HG02759 (cell line): ENCODE results near the gene GTF2H4.
"Not testable (repeated sequence)": the region's sequence is repeated elsewhere in the genome, so short reads cannot be mapped to it uniquely, and the experiment has no call there.

Experiments used
- ATAC-seq: cut with Tn5 transposase; IDR thresholded peaks from one replicate; pipeline ENCODE4 v1.9.1; 2021; ENCODE audit warnings: mild to moderate bottlenecking, moderate library complexity; ENCODE audit not compliant: unreplicated experiment

The GTF2H4 gene

DNA sequence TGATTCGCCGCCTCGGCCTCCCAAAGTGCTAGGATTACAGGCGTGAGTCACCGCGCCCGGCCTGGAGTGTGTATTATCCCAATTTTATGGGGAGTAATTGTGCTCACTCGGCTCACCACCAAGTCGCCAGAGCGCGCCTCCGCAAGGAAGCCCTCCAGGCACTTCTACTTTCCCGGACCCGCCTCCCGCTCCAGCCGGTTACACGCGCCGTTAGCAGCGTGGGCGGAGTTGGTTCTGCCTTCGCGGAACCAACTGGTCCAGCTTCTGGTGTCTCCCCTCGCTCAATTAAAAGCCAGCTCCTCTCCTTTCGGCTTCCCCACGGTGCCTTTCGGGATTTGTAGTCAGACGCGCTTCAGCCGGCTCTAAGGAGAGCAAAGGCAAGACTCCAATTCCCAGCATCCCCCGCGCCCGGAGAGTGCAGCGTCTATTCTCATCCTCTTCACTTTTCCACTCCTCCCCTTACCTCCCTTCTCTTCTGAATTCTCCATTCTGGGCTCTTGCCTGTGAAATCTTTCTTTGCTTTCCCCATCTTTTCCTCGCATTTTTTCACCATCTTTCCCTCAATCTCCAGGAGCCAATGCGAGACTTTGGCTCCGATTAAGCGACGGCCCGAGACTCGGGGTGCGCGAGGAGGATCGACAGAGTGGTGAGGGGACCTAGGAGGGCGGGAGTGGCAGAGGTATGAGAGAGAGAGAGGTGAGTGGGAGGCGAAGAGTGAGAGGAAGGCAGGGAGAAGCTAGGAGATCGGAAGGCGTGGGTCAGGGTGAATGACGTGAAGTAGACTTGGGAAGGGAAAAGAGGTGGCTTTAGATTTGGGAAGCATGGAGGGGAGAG, at the start of gene GTF2H4:
Gene GTF2H4, plus strand, starts transcription at position 450 of the 834 bp plus-strand sequence.
- peak; percentile 96 for ATAC-seq

DNA sequence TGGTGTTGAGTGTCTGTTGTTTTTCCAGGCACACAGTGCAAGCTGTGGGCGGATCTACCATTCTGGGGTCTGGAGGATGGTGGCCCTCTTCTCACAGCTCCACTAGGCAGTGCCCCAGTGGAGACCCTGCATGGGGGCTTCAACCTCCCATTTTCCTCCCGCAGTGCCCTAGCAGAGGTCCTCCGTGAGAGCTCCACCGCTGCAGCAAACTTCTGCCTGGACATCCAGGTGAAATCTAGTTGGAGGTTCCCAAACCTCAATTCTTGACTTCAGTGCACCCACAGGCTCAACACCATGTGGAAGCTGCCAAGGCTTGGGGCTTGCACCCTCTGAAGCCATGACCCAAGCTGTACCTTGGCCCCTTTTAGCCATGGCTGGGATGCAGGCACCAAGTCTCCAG, 48.3 kb upstream of the GTF2H4 start:
- ATAC-seq: not testable (repeated sequence)

DNA sequence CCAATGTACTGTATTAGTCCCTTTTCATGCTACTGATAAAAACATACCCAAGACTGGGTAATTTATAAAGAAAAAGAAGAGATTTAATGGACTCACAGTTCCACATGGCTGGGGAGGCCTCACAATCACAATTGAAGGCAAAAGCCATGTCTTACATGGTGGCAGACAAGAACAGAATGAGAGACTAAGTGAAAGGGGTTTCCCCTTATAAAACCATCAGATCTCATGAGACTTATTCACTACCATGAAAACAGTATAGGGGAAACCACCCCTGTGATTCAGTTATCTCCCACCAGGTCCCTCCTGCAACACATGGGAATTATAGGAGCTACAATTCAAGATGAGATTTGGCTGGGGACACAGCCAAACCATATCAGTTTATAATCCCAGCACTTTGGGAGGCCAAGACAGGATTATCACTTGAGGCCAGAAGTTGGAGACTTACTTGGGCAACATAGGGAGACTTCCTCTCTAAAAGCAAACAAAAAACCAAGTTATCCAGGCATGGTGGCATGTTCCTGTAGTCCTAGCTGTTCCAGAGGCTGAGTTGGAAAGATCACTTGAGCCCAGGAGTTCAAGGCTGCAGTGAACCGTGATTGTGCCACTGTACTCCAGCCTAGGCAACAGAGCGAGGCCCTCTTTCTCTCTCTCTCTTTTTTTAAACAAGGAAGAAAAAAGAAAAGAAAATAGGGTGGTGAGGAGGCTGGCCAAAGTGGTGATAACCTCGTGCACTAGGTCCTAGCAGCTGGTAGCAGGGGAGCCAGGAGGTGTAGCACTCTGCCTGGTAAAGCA, 46.6 kb upstream of the GTF2H4 start:
- no peak for ATAC-seq

DNA sequence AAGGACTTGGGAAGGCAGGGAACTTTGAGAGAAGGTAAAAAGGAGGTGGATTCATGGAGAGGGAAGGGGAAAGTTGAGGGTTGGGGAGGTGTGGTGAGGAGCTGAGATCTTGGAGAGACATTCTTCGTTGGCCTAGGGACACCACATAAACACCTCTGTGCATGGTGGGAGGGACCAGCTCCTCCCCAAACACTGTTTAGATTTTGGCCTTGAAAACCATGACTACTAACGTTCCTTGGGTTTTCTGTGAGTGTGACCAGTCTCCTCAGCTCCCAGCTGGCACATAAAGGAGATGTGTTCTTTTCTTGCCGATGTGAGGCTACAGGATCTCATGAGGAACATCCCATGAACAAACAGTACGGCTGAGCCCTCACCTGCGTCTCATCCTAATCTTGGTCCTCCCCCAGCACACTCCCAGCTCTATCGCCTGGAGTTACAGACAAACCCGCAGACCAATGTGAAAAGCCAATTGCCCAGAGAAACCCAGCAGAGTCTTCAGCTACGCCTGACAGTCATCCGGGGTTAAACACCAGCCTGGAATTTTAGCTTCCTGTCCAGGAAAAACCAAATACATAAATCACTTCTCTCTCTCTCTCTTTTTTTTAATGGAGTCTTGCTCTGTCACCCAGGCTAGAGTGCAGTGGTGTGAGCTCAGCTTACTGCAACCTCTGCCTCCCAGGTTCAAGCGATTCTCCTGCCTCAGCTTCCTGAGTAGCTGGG, 45.7 kb upstream of the GTF2H4 start:
- no peak for ATAC-seq

DNA sequence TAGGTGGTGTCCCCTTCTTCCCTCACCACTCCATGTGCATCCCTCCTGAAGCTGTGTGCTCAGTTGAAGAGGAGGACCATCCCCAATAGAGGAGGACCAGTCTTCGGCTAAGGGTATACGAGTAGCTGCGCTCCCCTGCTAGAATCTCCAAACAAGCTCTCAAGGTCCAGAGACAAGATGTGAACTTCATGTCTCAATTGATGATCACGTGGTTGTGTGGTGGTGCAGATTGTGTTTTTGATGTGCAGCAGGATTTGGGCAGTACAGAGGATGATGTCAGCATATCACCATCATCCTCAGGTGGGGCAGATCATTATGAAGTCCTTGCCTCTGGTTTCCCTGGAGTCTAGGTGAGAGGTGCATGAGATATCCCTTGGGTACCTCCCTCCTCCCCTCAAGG, 43.7 kb upstream of the GTF2H4 start:
- ATAC-seq: no peak

DNA sequence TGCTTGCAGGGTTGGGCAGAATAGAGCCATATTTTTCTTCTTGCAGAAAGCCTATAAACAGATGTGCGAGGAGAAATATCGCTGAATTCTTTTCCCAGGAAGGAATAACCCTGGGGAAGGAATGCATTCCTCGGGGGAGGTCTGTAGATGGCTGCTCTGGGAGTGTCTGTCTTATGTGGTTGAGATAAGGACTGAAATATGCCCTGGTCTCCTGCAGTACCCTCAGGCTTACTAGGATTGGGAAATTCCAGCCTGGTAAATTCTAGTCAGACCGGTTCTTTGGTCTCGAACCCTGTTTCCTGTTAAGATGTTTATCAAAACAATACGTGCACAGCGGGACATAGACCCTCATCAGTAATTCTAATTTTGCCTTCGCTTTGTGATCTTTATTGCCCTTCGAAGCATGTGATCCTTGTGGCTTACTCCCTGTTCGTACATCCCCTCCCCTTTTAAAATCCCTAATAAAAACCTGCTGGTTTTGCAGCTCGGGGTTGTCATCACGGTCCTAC, 38.7 kb upstream of the GTF2H4 start:
- ATAC-seq: not testable (repeated sequence)

DNA sequence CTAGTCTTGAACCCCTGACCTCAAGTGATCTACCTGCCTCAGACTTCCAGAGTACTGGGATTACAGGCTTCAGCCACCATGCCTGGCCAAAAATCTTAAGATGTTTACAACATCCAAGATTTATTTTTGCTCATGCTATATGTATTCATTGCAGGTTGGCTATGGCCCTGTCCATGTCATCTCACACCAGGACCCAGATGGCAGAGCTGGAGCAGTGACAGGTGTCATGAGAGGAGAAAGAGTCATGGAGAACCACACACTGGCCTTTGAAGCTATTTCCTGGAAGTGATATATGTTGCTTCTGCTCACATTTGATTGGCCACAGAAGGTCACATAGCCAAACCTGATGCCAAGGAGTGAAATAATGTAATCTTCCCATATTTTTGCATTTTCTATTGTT, 37.5 kb upstream of the GTF2H4 start:
- ATAC-seq: no peak

DNA sequence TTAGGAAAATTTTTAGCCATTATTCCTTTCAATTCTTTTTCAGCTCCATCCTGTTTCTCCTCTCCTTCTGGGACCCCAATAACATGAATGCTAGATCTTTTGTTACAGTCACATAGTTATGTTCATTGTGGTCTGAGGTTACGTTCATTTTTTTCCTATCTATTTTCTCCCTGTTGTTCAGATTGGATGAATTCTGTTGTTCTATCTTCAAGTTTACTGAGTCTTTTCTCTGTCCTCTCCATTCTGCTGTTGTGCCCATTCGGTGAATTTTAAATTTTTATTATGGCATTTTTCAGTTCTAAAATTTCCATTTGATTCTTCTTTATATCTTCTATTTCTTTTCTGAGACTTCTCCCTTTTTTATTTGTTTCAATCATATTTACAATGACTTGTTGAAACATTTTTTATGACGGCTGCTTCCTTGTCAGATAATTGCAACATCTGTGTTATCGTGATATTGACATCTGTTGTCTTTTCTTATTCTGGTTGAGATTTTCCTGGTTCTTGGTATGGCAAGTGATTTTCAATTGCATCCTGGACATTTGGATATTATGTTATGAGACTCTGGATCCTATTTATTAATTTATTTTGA, 36.3 kb upstream of the GTF2H4 start:
- ATAC-seq: no peak

DNA sequence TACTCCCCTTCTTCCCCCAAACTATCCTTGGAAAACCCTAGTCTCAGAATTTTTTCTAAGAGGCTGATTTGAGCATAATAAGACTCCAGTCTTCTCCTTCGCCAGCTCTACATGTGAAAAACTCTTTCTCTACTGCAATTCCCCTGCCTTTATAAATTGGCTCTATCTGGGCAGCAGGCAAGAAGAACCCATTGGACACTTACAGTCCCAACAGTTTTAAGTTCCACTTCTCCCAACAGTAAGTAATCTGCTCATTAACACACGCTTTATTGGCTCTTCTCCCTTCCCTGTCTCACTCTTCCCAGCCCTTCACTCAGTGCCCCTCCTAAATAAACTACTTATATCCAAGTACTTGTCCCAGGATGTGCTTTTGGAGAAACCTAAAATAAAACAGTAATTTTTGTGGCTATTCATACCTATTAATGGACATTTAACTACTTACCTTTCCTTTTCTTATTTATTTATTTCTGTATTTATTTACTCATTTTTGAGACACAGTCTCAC, 34.8 kb upstream of the GTF2H4 start:
- ATAC-seq: no peak

DNA sequence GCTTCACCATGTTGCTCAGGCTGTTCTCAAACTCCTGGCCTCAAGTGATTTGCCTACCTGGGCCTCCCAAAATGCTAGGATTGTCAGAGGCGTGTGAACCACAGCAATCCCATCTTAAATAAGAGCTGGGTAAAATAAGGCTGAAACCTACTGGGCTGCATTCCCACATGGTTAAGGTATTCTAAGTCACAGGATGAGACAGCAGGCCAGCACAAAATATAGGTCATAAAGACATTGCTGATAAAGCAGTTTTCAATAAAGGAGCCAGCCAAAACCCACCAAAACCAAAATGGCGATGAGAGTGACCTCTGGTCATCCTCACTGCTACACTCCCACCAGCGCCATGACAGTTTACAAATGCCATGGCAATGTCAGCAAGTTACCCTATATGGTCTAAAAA, 34.2 kb upstream of the GTF2H4 start:
- ATAC-seq: not testable (repeated sequence)

DNA sequence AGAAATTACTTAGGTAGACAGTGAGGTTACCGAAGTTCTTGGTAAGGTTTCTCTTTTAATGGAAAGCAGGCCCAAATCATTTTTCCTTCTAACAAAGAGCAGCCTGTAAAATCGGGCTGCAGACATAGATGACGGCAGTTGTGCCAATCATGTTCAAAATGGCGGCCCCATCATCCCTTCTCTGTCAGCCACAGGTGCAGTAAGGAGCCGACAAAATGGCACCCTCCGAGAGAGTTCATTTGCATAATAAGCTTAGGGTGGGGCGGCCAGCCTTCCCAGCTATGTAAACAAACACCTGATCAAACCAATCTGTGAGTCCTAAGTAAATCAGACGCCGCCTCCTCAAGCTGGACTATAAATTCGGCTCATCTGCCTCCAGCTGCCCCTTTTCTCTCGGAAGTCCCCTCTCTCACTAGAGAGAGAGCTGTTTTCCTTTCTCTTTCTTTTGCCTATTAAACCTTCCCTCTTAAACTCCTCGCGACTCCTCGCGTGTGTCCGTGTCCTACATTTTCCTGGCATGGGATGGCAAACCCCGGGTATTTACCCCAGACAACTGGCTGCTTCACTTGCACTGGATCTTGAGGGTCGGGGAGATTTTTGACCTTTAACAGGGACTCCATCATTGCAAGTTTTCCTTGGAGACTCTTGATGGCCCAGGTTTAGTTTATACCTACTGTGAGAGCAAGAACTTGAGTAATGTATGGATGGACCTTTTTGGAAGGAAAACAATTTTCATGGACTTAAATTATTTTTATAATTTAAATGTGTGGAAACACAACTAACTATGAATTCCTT, 32.6 kb upstream of the GTF2H4 start:
- ATAC-seq: no peak

DNA sequence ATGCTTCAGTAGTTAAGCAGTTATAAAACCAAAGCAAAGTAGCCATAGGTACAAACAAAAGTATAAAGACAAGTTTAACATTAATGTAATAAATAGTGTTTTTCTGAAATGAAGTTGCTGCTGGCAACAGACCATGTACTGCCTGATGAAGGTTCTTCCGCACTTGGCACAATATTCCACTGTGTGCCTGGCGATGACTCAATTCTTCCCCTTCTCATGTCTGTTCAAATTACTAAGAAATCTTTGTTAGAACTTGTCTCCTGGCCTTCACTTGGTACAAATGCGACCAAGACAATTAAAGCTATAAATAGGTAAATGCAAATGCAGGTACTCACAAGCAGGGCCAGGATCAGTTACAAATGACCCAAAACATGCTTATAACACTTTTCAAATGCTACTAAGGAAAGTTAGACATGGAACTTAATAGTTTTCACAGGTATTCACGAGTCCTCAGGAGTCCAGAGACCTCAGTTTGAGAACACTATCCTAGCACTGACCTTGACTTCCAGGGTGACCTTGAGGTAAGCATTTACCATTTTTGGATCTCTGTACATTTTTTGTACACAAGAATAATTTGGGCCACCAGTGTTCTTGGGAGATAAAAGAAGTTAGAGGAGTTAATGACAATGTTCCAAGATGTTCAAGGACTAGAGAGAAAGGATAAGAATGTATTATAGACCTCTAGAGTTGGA, 31.8 kb upstream of the GTF2H4 start:
- ATAC-seq: no peak

DNA sequence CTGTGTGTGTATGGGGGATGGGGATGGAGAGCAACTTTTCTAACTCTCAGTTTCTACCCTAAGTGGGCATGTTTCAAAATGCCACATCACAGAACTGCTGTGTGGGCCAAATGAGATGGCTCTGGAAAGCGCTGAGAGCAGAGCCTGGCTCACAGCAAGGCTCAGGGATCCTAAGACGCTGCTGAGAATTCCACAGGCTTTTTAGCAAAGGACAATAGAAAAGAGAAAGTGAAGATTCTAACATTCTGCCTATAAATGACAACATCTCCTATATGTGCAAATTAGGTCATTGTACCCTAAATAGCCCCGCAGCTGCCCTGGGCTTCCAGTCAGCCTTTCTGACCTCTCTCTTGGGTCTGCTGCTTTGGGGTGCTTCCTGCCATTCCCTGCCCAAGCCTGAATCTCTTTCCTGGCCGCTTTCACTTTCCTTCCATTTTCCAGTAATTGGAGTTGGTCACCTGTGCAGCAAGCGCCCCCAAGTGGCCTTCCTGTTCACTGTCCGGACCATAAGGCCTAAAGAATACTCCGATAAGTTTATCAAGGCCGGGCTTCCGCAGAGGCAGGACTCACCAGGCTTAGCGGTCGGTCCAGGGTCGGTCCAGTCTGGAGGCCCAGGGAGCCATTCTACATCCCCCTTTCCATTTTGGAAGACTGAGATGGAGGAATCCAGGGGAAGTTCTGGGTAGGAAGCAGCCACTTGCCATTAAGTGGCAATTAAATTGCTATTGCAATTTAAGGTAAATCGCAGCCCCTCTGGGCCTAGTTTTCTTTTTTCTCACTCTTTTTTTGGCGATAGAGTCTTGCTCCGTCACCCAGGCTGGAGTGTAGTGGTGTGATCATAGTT, 30.4 kb upstream of the GTF2H4 start:
- no peak for ATAC-seq

DNA sequence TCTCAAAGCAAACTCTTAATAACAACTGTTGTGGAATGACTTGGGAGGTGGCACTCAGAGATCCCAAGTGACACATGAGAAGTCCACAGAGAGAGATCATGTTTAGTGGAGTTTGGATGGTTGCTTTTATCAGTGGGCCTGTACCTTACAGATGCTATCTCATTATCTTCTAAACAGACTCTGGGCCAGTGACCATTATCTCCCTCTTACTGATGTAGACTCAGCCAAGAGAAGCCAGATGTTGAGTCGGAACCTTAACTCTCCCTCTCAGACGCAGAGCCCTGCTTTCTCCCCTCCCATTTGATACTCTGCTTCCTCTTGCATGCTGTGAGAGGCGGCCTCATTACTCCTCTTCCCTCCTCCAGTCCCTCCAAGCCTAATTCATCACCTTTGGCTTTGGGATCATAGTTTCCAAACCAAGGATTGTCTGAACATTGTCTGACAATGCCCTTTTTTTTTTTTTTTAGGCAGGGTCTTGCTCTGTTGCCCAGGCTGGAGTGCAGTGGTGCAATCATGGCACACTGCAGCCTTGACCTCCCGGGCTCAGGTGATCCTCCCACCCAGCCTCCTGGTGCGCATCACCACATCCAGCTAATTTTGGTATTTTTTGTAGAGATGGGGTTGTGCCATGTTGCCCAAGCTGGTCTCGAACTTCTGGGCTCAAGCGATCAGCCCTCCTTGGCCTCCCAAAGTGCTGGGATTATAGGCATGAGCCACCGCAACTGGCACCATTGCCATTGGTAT, 28.2 kb upstream of the GTF2H4 start:
- no peak for ATAC-seq

DNA sequence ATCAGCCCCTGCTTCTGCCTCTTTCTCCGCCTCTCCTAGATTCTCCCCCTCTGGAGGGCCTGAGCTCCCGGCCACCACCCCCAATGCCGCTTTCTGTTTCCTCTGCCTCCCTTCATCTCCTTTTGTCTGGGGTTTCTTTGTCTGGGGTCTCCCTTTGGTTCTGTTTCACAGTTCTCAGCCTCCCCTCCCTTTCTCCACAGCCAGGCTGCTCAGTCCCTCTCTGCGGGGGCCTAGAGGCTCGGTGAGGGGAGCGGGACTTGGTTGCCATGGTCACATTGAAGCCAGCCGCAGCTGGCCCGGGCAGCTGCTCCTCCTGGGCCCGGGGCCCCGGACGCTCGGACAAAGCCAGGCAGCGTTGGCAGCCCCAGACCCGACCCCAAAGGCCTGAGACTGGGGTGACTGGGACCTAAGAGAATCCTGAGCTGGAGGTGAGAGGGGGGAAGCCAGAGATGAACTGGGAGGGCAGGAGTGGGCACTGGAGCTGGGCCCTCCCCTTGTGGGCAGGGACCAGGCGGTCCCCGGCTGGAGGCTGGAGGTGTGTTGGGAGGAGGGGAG, 27.2 kb upstream of the GTF2H4 start:
- no peak for ATAC-seq

DNA sequence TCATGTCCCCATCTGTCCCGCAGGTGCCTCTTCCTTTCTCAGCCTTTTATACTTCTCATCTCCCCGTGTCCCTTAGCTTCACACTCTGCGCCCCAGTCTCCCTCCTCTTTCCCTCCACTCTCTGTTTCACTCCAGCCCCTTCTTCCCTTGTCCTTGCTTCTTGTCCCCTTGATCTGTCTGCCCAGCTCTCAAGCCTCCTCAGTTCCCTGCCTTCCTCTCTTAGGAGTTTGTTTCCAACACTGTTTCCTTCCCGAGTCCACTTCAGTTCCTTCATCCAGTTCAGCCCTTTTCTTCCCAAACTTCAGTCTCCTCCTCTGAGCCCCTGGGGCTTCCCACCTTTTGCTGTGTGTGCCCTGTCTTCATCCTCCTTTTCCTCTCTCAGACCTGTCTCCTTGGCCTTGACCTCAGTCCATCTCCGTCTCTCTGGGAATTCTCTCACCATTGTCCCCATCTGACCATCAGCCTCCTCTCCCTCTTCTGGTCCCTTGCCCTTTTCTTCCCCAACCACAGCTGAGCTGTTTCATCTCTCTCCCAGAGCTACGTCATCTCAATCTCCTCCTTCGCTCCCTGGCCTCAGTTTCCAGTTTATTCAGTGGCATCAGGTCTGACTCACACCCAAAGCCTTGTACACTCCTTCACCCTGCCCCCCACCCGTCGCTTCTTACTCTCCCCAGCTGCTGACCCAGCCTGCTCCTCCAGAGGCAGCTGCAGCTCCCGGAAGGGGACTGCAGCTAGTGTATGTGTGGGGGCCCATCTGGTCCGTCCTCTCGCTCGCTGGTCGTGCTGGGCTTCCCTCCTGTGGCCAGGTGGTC, 26.4 kb upstream of the GTF2H4 start:
- no peak for ATAC-seq
